GM18511 (cell line): ENCODE measurements around the gene ITIH5.
A peak's percentile ranks its signal among the peaks of the same experiment; 100 is the strongest.

Experiments used
- ATAC-seq: cut with Tn5 transposase; IDR thresholded peaks from one replicate; pipeline ENCODE4 v1.9.1; 2021; ENCODE audit warnings: mild to moderate bottlenecking, moderate library complexity; ENCODE audit not compliant: unreplicated experiment

Gene ITIH5

DNA sequence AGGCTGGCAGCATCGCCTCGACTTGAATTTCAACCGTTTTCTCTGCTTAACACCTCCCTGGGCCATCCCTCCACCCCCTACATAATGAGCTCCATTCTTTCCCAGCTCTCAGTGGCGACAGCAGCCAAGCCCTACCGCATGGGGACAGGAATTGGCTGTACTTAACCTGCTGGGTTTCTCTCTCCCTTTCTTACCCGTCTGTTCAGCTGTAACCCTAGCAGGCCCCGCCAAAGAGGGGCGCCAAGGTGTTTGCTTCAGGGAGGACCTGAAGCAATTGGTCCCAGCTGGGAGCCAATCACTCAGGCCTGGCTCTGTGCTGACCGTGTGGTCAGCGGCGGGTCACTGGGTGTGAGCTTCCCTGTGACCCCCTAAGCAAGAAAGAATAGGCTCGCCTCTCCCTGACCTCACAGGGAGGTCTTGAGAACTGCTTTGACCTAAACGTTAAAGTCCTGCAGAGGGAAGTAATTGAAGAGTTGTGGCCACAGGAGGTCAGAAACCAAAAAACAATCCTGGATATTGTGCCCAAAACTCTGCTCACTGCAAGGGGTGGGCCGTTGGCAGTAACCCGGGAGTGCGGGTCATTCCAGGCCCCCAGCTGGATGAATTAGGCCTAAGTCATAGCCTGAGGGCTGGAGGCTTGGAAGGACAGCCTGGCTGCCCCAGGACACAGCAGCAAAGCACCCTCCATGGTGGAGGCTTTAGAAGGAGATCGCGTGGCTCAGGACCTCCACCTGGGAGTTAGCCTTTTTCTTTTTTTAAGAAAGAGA lies 114.6 kb downstream of the ITIH5 start:
- no peak for ATAC-seq

GRCh38 chr10:7551289-7551688 lies 115.5 kb downstream of the ITIH5 start:
- ATAC-seq, result no peak

- no peak for ATAC-seq
Observed at GRCh38 chr10:7550013-7550412, 116.8 kb downstream of the ITIH5 start.

DNA sequence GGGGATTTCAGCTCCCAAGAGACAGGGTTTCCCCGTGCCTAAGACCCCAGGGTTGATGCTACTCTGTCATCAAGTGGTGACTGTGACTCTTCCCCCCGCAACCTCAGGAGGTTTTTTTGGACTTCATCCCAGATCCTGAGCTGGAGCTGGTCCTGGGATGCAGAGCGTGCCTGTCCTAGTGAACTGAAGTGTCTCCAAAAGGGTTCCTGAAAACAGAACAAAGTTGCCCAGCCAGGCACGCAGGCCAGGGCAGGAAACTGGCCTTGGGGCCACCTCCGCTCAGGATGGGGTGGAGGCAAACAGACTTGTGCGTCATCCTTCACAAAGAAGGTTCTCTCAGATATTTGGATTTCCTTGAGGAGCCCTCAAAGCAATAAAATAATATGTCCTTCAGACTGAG lies 118.9 kb downstream of the ITIH5 start:
- ATAC-seq, result no peak

- no peak for ATAC-seq
Observed at GRCh38 chr10:7547206-7547605, 119.6 kb downstream of the ITIH5 start.

GRCh38 chr10:7546385-7546967 lies 120.3 kb downstream of the ITIH5 start:
- ATAC-seq, result no peak

GRCh38 chr10:7545792-7546191 lies 121.0 kb downstream of the ITIH5 start:
- no peak for ATAC-seq

- no peak for ATAC-seq
Observed at GRCh38 chr10:7545261-7545660, 121.5 kb downstream of the ITIH5 start.

DNA sequence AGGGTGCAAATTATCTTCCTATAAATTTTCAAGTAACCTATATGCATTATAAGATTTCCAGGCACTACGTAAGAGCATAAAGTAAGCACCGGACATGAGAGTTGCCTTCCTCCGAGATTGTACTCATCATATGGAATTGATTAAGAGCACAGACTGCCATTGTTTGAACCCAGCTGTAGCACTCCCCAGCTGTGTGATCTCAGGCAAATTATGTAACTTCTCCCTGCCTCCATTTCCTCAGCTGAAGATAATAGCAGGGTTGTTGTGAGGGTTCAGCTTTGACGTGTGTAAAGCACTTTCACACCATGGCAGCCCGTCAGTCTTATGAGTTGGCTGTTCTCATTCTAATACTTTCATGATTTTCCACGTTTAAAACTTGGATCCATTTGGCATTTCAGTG lies 122.6 kb downstream of the ITIH5 start:
- ATAC-seq, result no peak

GRCh38 chr10:7542189-7542914 lies 124.4 kb downstream of the ITIH5 start:
- ATAC-seq, result no peak

DNA sequence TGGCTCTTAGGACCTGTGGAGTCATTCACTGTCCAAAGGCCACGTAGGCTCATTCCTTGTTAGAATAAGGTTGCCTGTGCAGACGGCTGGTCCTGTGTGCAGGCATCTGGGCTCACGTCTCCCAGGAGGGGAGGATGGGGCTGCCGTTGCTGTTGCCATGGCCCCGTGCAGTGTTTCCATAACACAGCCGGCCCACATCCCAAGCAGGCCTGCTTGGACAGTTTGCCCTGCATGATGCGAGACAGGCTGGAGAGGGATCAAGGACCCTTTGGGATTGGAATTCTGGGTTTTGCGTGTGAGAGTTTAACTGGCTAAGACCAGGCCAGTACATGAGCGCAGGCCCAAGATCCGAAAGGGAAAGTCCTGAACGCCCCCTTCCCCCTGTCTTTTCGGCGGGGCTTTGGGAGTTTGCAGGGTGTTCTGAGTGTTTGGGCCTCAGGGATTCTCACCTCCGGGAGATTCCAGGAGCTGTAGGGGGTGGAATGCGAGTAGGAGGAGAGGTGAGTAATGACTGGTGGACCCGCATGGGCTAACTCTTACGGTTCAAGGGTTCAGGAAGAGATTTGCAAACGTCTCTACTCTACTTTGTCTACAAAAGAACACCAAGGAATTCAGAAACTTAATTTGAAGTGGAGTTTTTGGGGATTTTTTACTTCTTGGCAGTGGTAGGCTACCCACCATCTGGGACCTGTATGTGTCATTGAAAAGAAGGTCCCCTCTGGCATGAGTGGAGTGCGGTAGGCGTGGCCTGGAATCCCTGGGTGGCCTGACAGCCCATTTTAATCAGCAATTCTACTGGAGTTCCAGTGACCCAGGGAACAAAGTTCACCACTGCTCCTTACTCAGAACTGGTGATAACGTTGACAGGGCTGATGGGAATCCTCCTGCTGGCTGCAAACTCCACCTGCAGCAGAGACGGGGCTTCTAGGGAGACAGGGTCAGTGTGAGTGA lies 125.4 kb downstream of the ITIH5 start:
- no peak for ATAC-seq

DNA sequence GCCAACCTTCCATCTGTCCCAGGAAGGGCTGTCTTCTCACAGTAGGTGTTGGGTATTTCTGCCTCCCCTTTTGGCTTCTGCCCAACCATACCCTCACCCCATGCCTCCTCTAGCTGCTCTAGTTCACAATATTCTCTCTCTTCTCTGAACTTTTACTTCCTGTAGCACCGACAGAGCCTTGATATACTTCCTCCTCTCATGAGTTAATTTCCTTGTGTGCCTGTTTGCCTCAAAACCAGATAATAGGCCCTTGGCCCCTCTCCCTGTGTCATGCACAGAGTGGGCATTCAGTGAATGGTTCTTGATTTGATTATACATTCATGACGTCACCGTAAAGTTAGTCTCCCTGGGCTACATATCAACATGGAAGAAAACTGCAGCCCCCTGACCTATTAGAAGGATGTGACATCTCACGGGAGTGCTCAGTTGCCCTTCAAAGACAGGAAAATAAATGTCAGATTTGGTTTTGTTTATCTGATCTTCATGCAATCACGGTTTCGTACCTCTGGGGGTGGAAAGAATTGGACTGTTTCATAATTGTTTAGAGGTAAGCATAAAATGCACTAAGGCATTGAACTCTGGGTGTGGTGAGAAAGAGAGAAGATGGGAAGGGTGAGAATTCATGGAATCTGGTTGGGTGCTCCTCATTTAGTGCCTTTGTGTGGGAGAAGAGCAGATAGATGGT lies 127.7 kb downstream of the ITIH5 start:
- ATAC-seq, result no peak

- ATAC-seq, result no peak
Observed at GRCh38 chr10:7537126-7537525, 129.6 kb downstream of the ITIH5 start.

DNA sequence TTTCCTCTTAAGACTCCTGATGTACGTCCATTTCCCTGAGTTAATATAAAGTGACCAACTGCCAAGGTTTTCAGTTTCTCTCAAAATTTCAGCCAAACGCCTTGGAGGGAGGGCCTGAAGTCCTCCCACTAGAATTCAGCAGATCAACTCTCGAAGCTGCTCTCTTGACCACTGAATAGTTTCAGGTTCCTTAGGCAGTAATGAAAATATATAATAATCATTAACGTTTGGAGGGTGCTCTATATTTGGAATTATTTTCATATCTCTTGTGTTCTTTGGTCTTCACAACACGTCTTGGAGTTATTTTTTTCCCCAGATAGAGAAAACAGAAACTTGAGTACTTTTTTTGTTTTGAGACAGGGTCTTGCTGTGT lies 132.3 kb downstream of the ITIH5 start:
- ATAC-seq, result peak; percentile 90

DNA sequence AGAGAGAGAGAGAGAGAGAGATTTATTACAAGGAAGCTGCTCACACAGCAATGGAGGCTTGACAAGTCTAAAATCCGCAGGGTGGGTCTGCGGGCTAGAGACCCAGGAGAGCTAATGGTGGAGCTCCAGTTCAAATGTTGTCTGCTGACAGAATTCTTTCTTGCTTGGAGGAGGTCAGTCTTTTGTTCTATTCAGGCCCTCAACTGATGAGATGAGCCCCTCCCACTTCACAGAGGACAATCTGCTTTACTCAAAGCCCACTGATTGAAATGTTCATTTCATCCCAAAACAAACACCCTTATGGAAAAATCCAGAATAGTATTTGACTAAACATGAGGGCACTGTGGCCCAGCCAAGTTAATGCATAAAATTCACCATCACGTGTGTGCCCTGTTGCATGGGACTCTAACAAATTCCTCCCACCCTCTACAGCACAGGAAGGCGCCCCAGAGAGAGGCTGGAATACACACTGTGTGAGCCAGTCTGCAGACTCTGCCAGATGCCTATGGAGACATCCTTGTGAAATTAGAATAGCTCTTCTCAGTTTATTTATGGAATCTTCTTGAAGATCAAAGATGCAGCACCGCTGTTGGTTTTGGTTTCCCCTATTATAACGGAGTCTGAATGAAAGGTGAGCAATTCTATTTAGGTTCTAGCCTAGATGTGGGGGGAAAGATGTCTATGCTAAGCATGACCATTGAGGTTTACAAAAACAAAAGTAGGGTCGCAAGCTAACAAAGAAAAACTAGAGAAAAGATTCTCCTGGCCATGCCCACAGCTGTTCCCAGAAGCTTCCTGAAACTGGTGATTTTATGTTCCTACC lies 132.9 kb downstream of the ITIH5 start:
- peak; percentile 36 for ATAC-seq

DNA sequence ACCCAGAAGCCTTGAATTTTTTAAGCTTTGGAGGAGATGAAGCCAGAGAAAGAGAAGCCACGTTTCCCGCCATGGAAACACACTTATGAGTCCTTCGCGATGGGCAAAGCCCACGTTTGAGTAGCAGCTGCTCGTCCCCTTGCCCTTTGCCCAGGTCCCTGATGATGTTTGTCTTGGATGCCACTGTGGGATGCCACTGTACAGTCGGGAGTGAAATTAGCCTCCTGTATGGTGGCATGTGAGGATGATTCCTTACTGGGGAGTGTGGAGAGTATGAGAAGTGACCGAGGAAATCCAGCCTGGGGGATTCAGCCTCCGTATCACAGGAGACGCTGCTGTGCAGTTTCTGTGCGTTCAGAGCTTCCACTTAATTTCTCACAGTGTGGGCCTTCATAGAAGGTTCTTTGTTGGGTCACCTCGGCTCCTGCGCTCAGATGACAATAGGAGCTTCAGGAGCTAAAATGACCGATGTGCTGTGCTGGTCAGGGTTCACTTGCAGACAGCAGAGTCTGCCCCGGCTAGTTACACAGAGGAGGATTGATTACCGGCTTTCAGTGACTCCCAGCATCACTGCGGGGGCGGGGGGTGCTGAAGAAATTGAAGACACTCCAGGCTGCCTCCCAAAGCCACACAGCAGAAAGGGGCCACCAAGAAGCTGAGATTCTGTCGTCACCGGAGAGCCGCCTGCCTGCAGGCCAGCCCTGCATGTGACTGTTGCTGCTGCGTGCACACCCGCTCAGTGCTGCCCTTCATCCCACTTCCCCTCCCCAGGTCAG lies 133.9 kb downstream of the ITIH5 start:
- no peak for ATAC-seq

DNA sequence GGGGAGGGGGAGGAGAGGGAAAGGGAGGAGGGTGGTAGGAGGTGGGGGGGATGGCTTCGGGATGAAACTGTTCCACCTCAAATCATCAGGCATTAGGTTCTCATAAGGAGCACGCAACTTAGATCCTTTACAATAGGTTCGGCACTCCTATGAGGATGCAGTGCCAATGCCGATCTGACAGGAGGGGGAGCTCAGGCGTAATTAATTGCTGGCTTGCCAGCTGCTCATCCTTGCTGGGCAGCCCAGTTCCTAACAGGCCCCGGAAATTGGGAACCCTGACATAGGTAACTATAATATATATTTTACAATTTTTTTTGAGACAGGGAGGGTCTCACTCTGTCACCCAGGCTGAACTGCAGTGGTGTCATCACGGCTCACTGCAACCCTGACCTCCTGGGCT lies 137.1 kb downstream of the ITIH5 start:
- no peak for ATAC-seq

GRCh38 chr10:7527468-7527867 lies 139.3 kb downstream of the ITIH5 start:
- no peak for ATAC-seq

DNA sequence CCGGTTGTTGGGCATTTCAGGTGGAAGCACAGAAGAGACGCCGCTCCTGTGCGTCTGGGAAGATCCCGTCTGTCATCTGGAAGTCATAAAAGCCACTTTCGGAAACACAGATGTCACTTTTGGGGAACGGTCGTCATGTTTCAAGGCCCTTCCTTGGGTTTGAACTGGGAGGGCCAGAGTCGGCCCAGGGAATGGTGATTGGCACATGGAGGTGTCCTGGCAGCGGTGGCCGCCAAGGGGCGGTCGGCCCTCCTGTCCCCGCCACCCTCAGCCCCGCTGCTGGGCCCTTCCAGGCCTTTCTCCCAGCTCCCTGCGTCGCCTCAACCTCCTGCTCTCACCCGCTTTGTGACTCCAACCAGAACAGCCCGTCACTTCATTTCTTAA lies 140.8 kb downstream of the ITIH5 start:
- ATAC-seq, result no peak
